Vagina (tissue), 2 donors: Measurements from ENCODE around the gene SNAP91. TPM values are rescaled to one million over a fixed set of nuclear protein-coding genes. Genes with fewer than 3 reads are reported as not detected.

Experiments
- DNase-seq, 2 donors: peaks; one replicate each; pipeline ENCODE4 v3.0.0-alpha.2; 2017; ENCODE audit errors: extremely low spot score in 2 of 2
- H3K27ac ChIP-seq: fragments of 200-600 bp; sonication (generic); one replicate; pipeline ENCODE4 v1.5.1; 2019
- H3K27me3 ChIP-seq: fragments of 200-600 bp; sonication (generic); one replicate; pipeline ENCODE4 v1.5.1; 2019
- H3K36me3 ChIP-seq, 2 donors: fragments of 200-600 bp; sonication (generic); one replicate each; pipeline ENCODE4 v1.5.1; 2017 to 2019
- H3K4me1 ChIP-seq: fragments of 200-600 bp; sonication (generic); one replicate; pipeline ENCODE4 v1.5.1; 2019
- H3K4me3 ChIP-seq, 2 donors: fragments of 200-600 bp; sonication (generic); 1 replicate in 1 of 2; 2 replicates in 1 of 2; pipeline ENCODE4 v1.5.1; 2016 to 2019
- H3K9me3 ChIP-seq: fragments of 200-600 bp; sonication (generic); one replicate; pipeline ENCODE4 v1.5.1; 2019
- POLR2A ChIP-seq, 2 donors: fragments of 450-650 bp; IDR thresholded peaks; one replicate each; pipeline ENCODE4 v1.6.1; 2017; ENCODE audit warnings: antibody characterized with exemption in 2 of 2, mild to moderate bottlenecking in 2 of 2, moderate library complexity in 2 of 2
- POLR2AphosphoS5 ChIP-seq, 2 donors: sonication (generic); formaldehyde crosslinking; IDR thresholded peaks; one replicate each; pipeline ENCODE4 v1.9.0; 2017; ENCODE audit warnings: antibody characterized with exemption in 2 of 2, mild to moderate bottlenecking in 2 of 2, low read depth in 1 of 2; ENCODE audit not compliant: insufficient read depth in 1 of 2
- intact Hi-C: fragments of 100-400 bp; cut with DNase I; formaldehyde crosslinking; loops from one replicate; pipeline ENCODE4 v1.15.1; 2023
- total RNA-seq: library from RNA; depleted of rRNA; stranded (reverse); fragments of >200 nt; gene quantifications from one replicate; pipeline ENCODE4 v1.2.3, GENCODE V29; 2016
- TF ChIP-seq, protein P1 (sequence below), 3 experiments: fragments of 450-650 bp in 2 of 3; fragments of 200-600 bp in 1 of 3; sonication (generic) in 1 of 3; IDR thresholded peaks; one replicate each; pipeline ENCODE4 v1.5.1; 2017 to 2019; ENCODE audit warnings: antibody characterized with exemption in 3 of 3, mild to moderate bottlenecking in 2 of 3, moderate library complexity in 2 of 3

Gene SNAP91
- total RNA-seq, 1 donor from 2014 or later: 4.7 TPM

DNA sequence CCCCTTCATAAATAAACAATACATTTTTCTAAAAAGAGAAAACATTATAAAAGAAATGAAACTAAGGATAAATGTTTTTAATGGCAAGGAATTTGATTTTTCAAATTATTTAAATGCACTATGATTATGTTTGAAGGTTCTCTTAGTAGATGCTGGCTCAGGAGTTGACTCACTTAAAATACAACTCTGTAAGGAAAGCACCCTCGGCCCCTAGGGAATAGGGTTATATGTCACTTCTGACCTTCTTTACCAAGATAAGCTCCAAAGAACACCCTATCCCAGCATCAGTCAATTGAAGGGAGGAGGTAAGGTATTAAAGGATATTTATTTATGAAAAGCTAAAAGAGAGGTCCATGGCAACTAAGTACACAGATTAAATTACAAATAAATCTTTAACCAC, 6.8 kb downstream of the SNAP91 start:
- H3K27ac ChIP-seq: no peak overlapping the region
- DNase-seq: no peak
- no peak overlapping the region for H3K4me3 ChIP-seq
- H3K9me3 ChIP-seq: no peaks in the 10 kb centered on the region
- TF ChIP-seq POLR2A (IDR thresholded peaks at IDR 0.05) (no peak), POLR2AphosphoS5 (IDR thresholded peaks at IDR 0.05; ENCODE audit: insufficient read depth in 1 of 2, low read depth in 1 of 2) (no peak)
- TF ChIP-seq, protein P1, sequence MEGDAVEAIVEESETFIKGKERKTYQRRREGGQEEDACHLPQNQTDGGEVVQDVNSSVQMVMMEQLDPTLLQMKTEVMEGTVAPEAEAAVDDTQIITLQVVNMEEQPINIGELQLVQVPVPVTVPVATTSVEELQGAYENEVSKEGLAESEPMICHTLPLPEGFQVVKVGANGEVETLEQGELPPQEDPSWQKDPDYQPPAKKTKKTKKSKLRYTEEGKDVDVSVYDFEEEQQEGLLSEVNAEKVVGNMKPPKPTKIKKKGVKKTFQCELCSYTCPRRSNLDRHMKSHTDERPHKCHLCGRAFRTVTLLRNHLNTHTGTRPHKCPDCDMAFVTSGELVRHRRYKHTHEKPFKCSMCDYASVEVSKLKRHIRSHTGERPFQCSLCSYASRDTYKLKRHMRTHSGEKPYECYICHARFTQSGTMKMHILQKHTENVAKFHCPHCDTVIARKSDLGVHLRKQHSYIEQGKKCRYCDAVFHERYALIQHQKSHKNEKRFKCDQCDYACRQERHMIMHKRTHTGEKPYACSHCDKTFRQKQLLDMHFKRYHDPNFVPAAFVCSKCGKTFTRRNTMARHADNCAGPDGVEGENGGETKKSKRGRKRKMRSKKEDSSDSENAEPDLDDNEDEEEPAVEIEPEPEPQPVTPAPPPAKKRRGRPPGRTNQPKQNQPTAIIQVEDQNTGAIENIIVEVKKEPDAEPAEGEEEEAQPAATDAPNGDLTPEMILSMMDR (IDR thresholded peaks at IDR 0.05): no peak
- no peaks in the 10 kb centered on the region for H3K4me1 ChIP-seq
- H3K36me3 ChIP-seq: no peaks in the 10 kb centered on the region
- intact Hi-C loops: no loop called here
- no peaks in the 10 kb centered on the region for H3K27me3 ChIP-seq

- H3K36me3 ChIP-seq: no peaks in the 10 kb centered on the region
- TF ChIP-seq POLR2AphosphoS5 (IDR thresholded peaks at IDR 0.05; ENCODE audit: insufficient read depth in 1 of 2, low read depth in 1 of 2) (no peak), POLR2A (IDR thresholded peaks at IDR 0.05) (no peak)
- TF ChIP-seq, protein P1 (IDR thresholded peaks at IDR 0.05): no peak
- H3K4me3 ChIP-seq: no peak overlapping the region
- H3K27me3 ChIP-seq: no peaks in the 10 kb centered on the region
- H3K9me3 ChIP-seq: no peaks in the 10 kb centered on the region
- H3K27ac ChIP-seq: no peak overlapping the region
- intact Hi-C loops: no loop called here
- no peaks in the 10 kb centered on the region for H3K4me1 ChIP-seq
- DNase-seq: no peak
Observed at GRCh38 chr6:83696674-83697073, 12.2 kb downstream of the SNAP91 start.

DNA sequence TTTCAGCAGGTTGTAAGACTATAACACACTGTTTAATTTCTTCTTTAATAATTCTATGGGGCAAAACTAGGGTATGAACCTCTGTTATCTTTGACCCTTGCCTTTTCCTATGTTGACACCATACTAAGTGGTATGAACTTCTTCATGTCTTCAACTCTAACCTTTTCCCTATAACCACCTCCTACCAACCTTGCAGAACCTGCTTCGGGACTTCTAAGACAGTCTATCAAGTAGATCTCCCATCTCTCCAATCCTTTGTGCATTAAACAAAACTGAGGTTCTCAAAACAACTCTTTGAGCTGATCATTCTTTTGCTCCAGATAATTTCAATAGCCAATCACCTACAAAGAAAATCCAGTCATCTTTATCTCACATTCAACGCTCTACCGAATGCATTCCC, 23.4 kb downstream of the SNAP91 start:
- Histone ChIP-seq H3K27ac (no peak overlapping the region), H3K4me1 (no peaks in the 10 kb centered on the region), H3K9me3 (no peaks in the 10 kb centered on the region), H3K4me3 (no peak overlapping the region), H3K36me3 (no peaks in the 10 kb centered on the region), H3K27me3 (no peaks in the 10 kb centered on the region)
- DNase-seq: no peak
- intact Hi-C loops: loop anchor here (5.0 kb wide), 1 partner anchor 1617 kb away; no protein-coding TSS in a partner anchor
- TF ChIP-seq POLR2AphosphoS5 (IDR thresholded peaks at IDR 0.05; ENCODE audit: insufficient read depth in 1 of 2, low read depth in 1 of 2) (no peak), POLR2A (IDR thresholded peaks at IDR 0.05) (no peak)
- TF ChIP-seq, protein P1 (IDR thresholded peaks at IDR 0.05): no peak

GRCh38 chr6:83677791-83678190, 31.1 kb downstream of the SNAP91 start:
- TF ChIP-seq POLR2A (IDR thresholded peaks at IDR 0.05) (no peak), POLR2AphosphoS5 (IDR thresholded peaks at IDR 0.05; ENCODE audit: insufficient read depth in 1 of 2, low read depth in 1 of 2) (no peak)
- TF ChIP-seq, protein P1 (IDR thresholded peaks at IDR 0.05): no peak
- H3K27ac ChIP-seq: no peak overlapping the region
- intact Hi-C loops: no loop called here
- H3K36me3 ChIP-seq: no peaks in the 10 kb centered on the region
- no peaks in the 10 kb centered on the region for H3K9me3 ChIP-seq
- no peaks in the 10 kb centered on the region for H3K27me3 ChIP-seq
- H3K4me1 ChIP-seq: no peaks in the 10 kb centered on the region
- no peak for DNase-seq
- H3K4me3 ChIP-seq: no peak overlapping the region

- Histone ChIP-seq H3K27ac (no peak overlapping the region), H3K36me3 (no peaks in the 10 kb centered on the region), H3K27me3 (no peaks in the 10 kb centered on the region), H3K9me3 (no peaks in the 10 kb centered on the region), H3K4me3 (no peak overlapping the region), H3K4me1 (no peaks in the 10 kb centered on the region)
- no peak for DNase-seq
- intact Hi-C loops: no loop called here
- TF ChIP-seq POLR2AphosphoS5 (IDR thresholded peaks at IDR 0.05; ENCODE audit: insufficient read depth in 1 of 2, low read depth in 1 of 2) (no peak), POLR2A (IDR thresholded peaks at IDR 0.05) (no peak)
- TF ChIP-seq, protein P1 (IDR thresholded peaks at IDR 0.05): no peak
Observed at GRCh38 chr6:83637953-83638352, 70.9 kb downstream of the SNAP91 start.
